CD4-positive, alpha-beta memory T cell (primary cell): ENCODE measurements around the gene TRAF5. TPM values are rescaled to one million over a fixed set of nuclear protein-coding genes. Genes with fewer than 3 reads are reported as not detected.
A peak's percentile ranks its signal among the peaks of the same experiment; 100 is the strongest.

Source experiments
- CTCF ChIA-PET: fragments of 350-600 bp; sonication (Branson Sonifier 250); formaldehyde crosslinking; loops from one replicate; lab custom pipeline; 2021; ENCODE audit warnings: inconsistent platforms; ENCODE audit not compliant: partially characterized antibody; lab: Charles Lee
- POLR2A ChIA-PET: fragments of 350-600 bp; sonication (Branson Sonifier 250); formaldehyde crosslinking; loops from one replicate; lab custom pipeline; 2021; ENCODE audit not compliant: partially characterized antibody; lab: Charles Lee
- DNase-seq, 5 donors: peaks; one replicate each; pipeline versions ENCODE4 v3.0.0 to v3.0.0-alpha.2; 2020 to 2022; ENCODE audit warnings: mixed read lengths in 1 of 5
- H3K27ac ChIP-seq: one replicate; pipeline ENCODE4 v1.7.0; 2013; ENCODE audit warnings: low read depth, low read length
- H3K27me3 ChIP-seq: 2 replicates; pipeline ENCODE4 v1.7.0; 2013; ENCODE audit warnings: mild to moderate bottlenecking, low read length, moderate library complexity; ENCODE audit not compliant: insufficient read depth
- H3K36me3 ChIP-seq: 2 replicates; pipeline ENCODE4 v1.7.0; 2013; ENCODE audit warnings: mild to moderate bottlenecking, low read length, moderate library complexity; ENCODE audit not compliant: insufficient read depth
- H3K4me1 ChIP-seq: 2 replicates; pipeline ENCODE4 v1.7.0; 2013; ENCODE audit warnings: mild to moderate bottlenecking, low read length, moderate library complexity; ENCODE audit not compliant: insufficient read depth
- H3K4me3 ChIP-seq, 2 donors: one replicate each; pipeline ENCODE4 v1.7.0; 2013; ENCODE audit warnings: low read length in 2 of 2, mild to moderate bottlenecking in 1 of 2
- H3K9me3 ChIP-seq, 2 donors: one replicate each; pipeline ENCODE4 v1.7.0; 2013; ENCODE audit warnings: low read length in 2 of 2, control low read depth in 1 of 2; ENCODE audit not compliant: control insufficient read depth in 1 of 2
- H3K27ac Mint-ChIP-seq, 7 donors: one replicate each; pipeline ENCODE4 v1.8.0; 2020 to 2021; ENCODE audit warnings: mixed read lengths in 7 of 7, mild to moderate bottlenecking in 6 of 7, inconsistent platforms in 3 of 7, moderate library complexity in 3 of 7
- H3K27me3 Mint-ChIP-seq, 2 donors: one replicate each; pipeline ENCODE4 v1.8.0; 2020 to 2021; ENCODE audit warnings: mixed read lengths in 2 of 2
- H3K36me3 Mint-ChIP-seq, 2 donors: one replicate each; pipeline ENCODE4 v1.8.0; 2020 to 2021; ENCODE audit warnings: mixed read lengths in 2 of 2, inconsistent platforms in 1 of 2, mild to moderate bottlenecking in 1 of 2
- H3K4me1 Mint-ChIP-seq, 4 donors: one replicate each; pipeline ENCODE4 v1.8.0; 2020 to 2021; ENCODE audit warnings: mixed read lengths in 4 of 4, mild to moderate bottlenecking in 1 of 4
- H3K4me3 Mint-ChIP-seq, 8 donors: one replicate each; pipeline ENCODE4 v1.8.0; 2020 to 2021; ENCODE audit warnings: mixed read lengths in 8 of 8, mild to moderate bottlenecking in 7 of 8, moderate library complexity in 6 of 8, inconsistent platforms in 3 of 8
- H3K9me3 Mint-ChIP-seq, 8 donors: one replicate each; pipeline ENCODE4 v1.8.0; 2020 to 2021; ENCODE audit warnings: mixed read lengths in 8 of 8, mild to moderate bottlenecking in 5 of 8, inconsistent platforms in 3 of 8, moderate library complexity in 1 of 8
- intact Hi-C: fragments of 100-400 bp; cut with micrococcal nuclease; formaldehyde crosslinking; loops from one replicate; pipeline ENCODE4 v1.15.1; 2023
- polyA plus RNA-seq, 2 donors: library from polyadenylated mRNA; unstranded; fragments of 300-500 nt; fragmentation: Illumina TruSeq; gene quantifications; one replicate each; pipeline ENCODE4 v1.2.3, GENCODE V29; 2021
- total RNA-seq, 2 experiments: library from RNA; stranded (reverse); gene quantifications; one replicate each; pipeline ENCODE4 v1.2.3, GENCODE V29; 2021

Gene TRAF5
- total and polyA plus RNA-seq, 4 experiments from 2014 or later: 22.5 to 95.1 (median 58.6) TPM

- Mint-ChIP-seq H3K27ac (peak overlapping the region in 6 of 7 donors; percentile 11 to 87 (median 54)), H3K9me3 (no peaks in the 10 kb centered on the region), H3K27me3 (no peaks in the 10 kb centered on the region), H3K36me3 (peaks cover 47 to 50% of the 10 kb centered on the region in 2 donors), H3K4me3 (no peak overlapping the region), H3K4me1 (peaks cover 6 to 16% (median 12%) of the 10 kb centered on the region in 4 donors)
- Histone ChIP-seq H3K9me3 (no peaks in the 10 kb centered on the region), H3K36me3 (peaks cover 17% of the 10 kb centered on the region), H3K27ac (no peak overlapping the region), H3K4me3 (no peak overlapping the region), H3K27me3 (no peaks in the 10 kb centered on the region), H3K4me1 (no peaks in the 10 kb centered on the region)
- intact Hi-C loops: no loop called here
- CTCF ChIA-PET: interaction anchor here (2.2 to 2.8 kb wide), 2 partner anchors 48 to 52 kb away, joined by 6 read pairs; no protein-coding TSS in a partner anchor
- no peak for DNase-seq
- POLR2A ChIA-PET: no interaction called here
These were observed 49.3 kb downstream of the TRAF5 start for GRCh38 chr1:211375949-211376348.

DNA sequence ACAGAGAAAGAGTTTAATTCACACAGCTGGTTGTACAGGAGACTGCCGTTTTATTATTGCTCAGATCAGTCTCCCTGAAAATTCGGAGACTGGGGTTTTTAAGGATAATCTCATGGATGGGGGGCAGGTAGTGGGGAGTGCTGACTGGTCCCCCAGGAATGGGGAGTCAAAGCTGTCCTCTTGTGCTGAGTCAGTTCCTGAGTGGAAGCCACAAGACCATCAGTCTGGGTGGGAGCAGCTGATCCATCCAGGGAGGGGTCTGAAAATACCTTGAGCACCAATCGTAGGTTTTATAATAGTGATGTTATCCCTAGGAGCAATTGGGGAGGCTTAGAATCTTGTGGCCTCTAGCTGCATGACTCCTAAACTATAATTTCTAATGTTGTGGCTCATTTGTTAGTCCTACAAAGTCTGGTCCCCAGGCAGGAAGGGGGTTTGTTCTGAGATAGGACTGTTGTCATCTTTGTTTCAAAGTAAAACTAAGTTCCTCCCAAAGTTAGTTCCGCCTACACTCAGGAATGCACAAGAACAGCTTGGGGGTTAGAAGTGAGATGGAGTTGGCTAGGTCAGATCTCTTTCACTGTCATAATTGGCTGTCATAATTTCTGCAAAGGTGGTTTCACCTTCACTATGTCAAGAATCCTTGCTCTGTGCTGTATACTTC lies 50.3 kb downstream of the TRAF5 start:
- Histone ChIP-seq H3K27ac (no peak overlapping the region), H3K4me1 (peaks cover 3% of the 10 kb centered on the region), H3K4me3 (no peak overlapping the region), H3K9me3 (no peaks in the 10 kb centered on the region), H3K27me3 (no peaks in the 10 kb centered on the region), H3K36me3 (peaks cover 17% of the 10 kb centered on the region)
- DNase-seq: no peak
- H3K27me3 Mint-ChIP-seq: no peaks in the 10 kb centered on the region
- H3K9me3 Mint-ChIP-seq: no peaks in the 10 kb centered on the region
- ChIA-PET CTCF (interaction anchor here (2.2 to 2.8 kb wide), 2 partner anchors 49 to 53 kb away, joined by 6 read pairs; no protein-coding TSS in a partner anchor), POLR2A (no interaction called here)
- peaks cover 40 to 42% of the 10 kb centered on the region in 2 donors for H3K36me3 Mint-ChIP-seq
- peaks cover 13 to 24% (median 16%) of the 10 kb centered on the region in 4 donors for H3K4me1 Mint-ChIP-seq
- H3K4me3 Mint-ChIP-seq: no peak overlapping the region
- peak overlapping the region; percentile 24 to 81 (median 52) for H3K27ac Mint-ChIP-seq
- intact Hi-C loops: no loop called here

GRCh38 chr1:211377539-211378450 lies 51.2 kb downstream of the TRAF5 start:
- ChIA-PET POLR2A (no interaction called here), CTCF (interaction anchor here (2.2 to 2.8 kb wide), 2 partner anchors 50 to 54 kb away, joined by 6 read pairs; no protein-coding TSS in a partner anchor)
- Mint-ChIP-seq H3K4me1 (peaks cover 17 to 29% (median 21%) of the 10 kb centered on the region in 4 donors), H3K36me3 (peaks cover 34 to 38% of the 10 kb centered on the region in 2 donors), H3K27ac (peak overlapping the region in 6 of 7 donors; percentile 31 to 81 (median 54)), H3K9me3 (no peaks in the 10 kb centered on the region), H3K27me3 (no peaks in the 10 kb centered on the region), H3K4me3 (no peak overlapping the region)
- Histone ChIP-seq H3K4me1 (peaks cover 8% of the 10 kb centered on the region), H3K9me3 (no peaks in the 10 kb centered on the region), H3K27ac (no peak overlapping the region), H3K27me3 (no peaks in the 10 kb centered on the region), H3K4me3 (no peak overlapping the region), H3K36me3 (peaks cover 17% of the 10 kb centered on the region)
- DNase-seq: no peak
- intact Hi-C loops: no loop called here

DNA sequence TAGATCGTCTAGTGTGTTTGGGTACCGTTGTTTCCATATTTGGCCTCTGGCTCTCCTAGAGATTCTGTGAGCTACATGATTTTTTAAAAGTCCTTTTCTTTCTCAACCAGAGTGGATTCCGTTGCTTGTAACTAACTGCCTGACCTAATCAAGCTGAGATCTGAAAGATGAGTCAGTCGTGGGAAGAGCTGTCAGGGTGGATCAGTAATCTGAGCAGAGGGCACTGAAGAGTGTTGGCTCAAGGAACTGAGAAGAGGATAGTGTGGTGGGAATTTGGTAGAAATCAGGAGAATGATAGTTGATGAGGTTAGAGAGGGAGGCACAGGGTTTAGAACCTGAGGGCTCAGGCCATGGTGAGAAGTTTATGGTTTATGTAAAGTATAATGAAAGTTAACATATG lies 52.2 kb downstream of the TRAF5 start:
- ChIA-PET POLR2A (interaction anchor here (1.0 to 1.1 kb wide), 2 partner anchors 20 to 51 kb away, joined by 3 read pairs; no protein-coding TSS in a partner anchor), CTCF (interaction anchor here (2.9 kb wide), 1 partner anchor 55 kb away, joined by 15 read pairs; no protein-coding TSS in a partner anchor)
- no peak for DNase-seq
- no peak overlapping the region for H3K4me3 Mint-ChIP-seq
- Histone ChIP-seq H3K27me3 (no peaks in the 10 kb centered on the region), H3K4me3 (no peak overlapping the region), H3K27ac (no peak overlapping the region), H3K9me3 (no peaks in the 10 kb centered on the region), H3K4me1 (peaks cover 16% of the 10 kb centered on the region), H3K36me3 (peaks cover 17% of the 10 kb centered on the region)
- H3K27me3 Mint-ChIP-seq: no peaks in the 10 kb centered on the region
- H3K27ac Mint-ChIP-seq: peak overlapping the region in 6 of 7 donors; percentile 49 to 93 (median 74)
- H3K36me3 Mint-ChIP-seq: peaks cover 30 to 38% of the 10 kb centered on the region in 2 donors
- intact Hi-C loops: no loop called here
- H3K4me1 Mint-ChIP-seq: peaks cover 21 to 39% (median 28%) of the 10 kb centered on the region in 4 donors
- H3K9me3 Mint-ChIP-seq: no peaks in the 10 kb centered on the region

DNA sequence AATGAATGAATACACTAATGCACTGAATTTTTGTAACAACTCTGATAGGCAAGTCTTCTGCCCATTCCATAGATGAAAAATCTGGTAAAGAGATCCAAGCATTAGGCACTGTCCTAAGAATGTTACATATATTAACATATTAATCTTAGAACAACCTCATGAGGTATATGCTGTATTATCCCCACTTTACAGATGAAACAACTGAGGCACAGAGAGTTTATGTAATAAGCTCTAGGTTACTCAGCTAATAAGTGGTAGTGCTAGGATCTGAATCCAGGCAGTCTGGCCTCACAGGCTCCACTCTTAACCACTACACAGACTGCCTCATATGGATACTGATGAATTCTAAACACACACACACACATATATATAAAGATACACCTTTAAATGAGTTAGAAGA lies 52.8 kb downstream of the TRAF5 start:
- Mint-ChIP-seq H3K27ac (peak overlapping the region in 6 of 7 donors; percentile 6 to 71 (median 44)), H3K4me1 (peaks cover 21 to 40% (median 29%) of the 10 kb centered on the region in 4 donors), H3K36me3 (peaks cover 24 to 32% of the 10 kb centered on the region in 2 donors), H3K27me3 (no peaks in the 10 kb centered on the region), H3K9me3 (no peaks in the 10 kb centered on the region), H3K4me3 (no peak overlapping the region)
- H3K36me3 ChIP-seq: peaks cover 11% of the 10 kb centered on the region
- H3K27me3 ChIP-seq: no peaks in the 10 kb centered on the region
- no peak overlapping the region for H3K4me3 ChIP-seq
- H3K4me1 ChIP-seq: peaks cover 16% of the 10 kb centered on the region
- POLR2A ChIA-PET: interaction anchor here (0.5 to 1.1 kb wide), 4 partner anchors 21 to 52 kb away, joined by 3 to 4 read pairs (median 3); no protein-coding TSS in a partner anchor
- intact Hi-C loops: no loop called here
- no peaks in the 10 kb centered on the region for H3K9me3 ChIP-seq
- CTCF ChIA-PET: interaction anchor here (2.9 kb wide), 1 partner anchor 56 kb away, joined by 15 read pairs; no protein-coding TSS in a partner anchor
- no peak for DNase-seq
- H3K27ac ChIP-seq: no peak overlapping the region

- DNase-seq: peak in 1 of 5 donors; percentile 1
- H3K36me3 Mint-ChIP-seq: peaks cover 9 to 12% of the 10 kb centered on the region in 2 donors
- peaks cover 16% of the 10 kb centered on the region for H3K4me1 ChIP-seq
- no peaks in the 10 kb centered on the region for H3K27me3 ChIP-seq
- ChIA-PET POLR2A (interaction anchor here (1.2 to 1.5 kb wide), 3 partner anchors 45 to 58 kb away, joined by 5 read pairs; partner anchors contain the start of gene TRAF5), CTCF (interaction anchor here (0.8 to 2.9 kb wide), 4 partner anchors 38 to 58 kb away, joined by 3 to 15 read pairs (median 8); no protein-coding TSS in a partner anchor)
- intact Hi-C loops: loop anchor here (1.0 to 2.0 kb wide), 3 partner anchors 35 to 123 kb away; partner anchors contain the start of gene RCOR3
- peak overlapping the region; percentile 93 to 97 (median 96) for H3K4me3 Mint-ChIP-seq
- H3K9me3 Mint-ChIP-seq: no peaks in the 10 kb centered on the region
- H3K27me3 Mint-ChIP-seq: no peaks in the 10 kb centered on the region
- H3K27ac Mint-ChIP-seq: peak overlapping the region; percentile 32 to 98 (median 95)
- H3K36me3 ChIP-seq: peaks cover under 1% of the 10 kb centered on the region
- peaks cover 21 to 40% (median 28%) of the 10 kb centered on the region in 4 donors for H3K4me1 Mint-ChIP-seq
- no peak overlapping the region for H3K27ac ChIP-seq
- H3K9me3 ChIP-seq: no peaks in the 10 kb centered on the region
- no peak overlapping the region for H3K4me3 ChIP-seq
These were observed 55.0 kb downstream of the TRAF5 start for GRCh38 chr1:211381481-211382181.
